CD4-positive, alpha-beta T cell (primary cell): ENCODE data around the gene OTULIN. TPM values are rescaled to one million over a fixed set of nuclear protein-coding genes. Genes with fewer than 3 reads are reported as not detected.

Source experiments
- ATAC-seq: fragments of 200-7000 bp; cut with Tn5 transposase; one replicate; pipeline ENCODE4 v1.10.0; 2022; ENCODE audit warnings: mild to moderate bottlenecking; ENCODE audit not compliant: poor library complexity
- CTCF ChIA-PET: fragments of 350-600 bp; sonication (Branson Sonifier 250); formaldehyde crosslinking; loops from one replicate; lab custom pipeline; 2021; ENCODE audit warnings: antibody characterized with exemption, inconsistent platforms; lab: Charles Lee
- POLR2A ChIA-PET: fragments of 350-600 bp; sonication (Branson Sonifier 250); formaldehyde crosslinking; loops from one replicate; lab custom pipeline; 2021; ENCODE audit warnings: antibody characterized with exemption, inconsistent platforms; lab: Charles Lee
- DNase-seq, 14 experiments: peaks; one replicate each; pipeline ENCODE4 v3.0.0-alpha.2; 2013 to 2020; ENCODE audit warnings: mixed read lengths in 2 of 14
- H3K27ac ChIP-seq, 2 donors: one replicate each; pipeline versions ENCODE4 v1.5.1 to v1.7.0; 2013; ENCODE audit warnings: low read length in 2 of 2, low read depth in 1 of 2, mild to moderate bottlenecking in 1 of 2
- H3K27me3 ChIP-seq, 2 experiments: 1 replicate in 1 of 2; 2 replicates in 1 of 2; pipeline versions ENCODE4 v1.6.1 to v1.7.0; 2013; ENCODE audit warnings: low read length in 2 of 2, control low read depth in 1 of 2, mild to moderate bottlenecking in 1 of 2, moderate library complexity in 1 of 2; ENCODE audit not compliant: insufficient read depth in 2 of 2, control insufficient read depth in 1 of 2
- H3K36me3 ChIP-seq: one replicate; pipeline ENCODE4 v1.6.1; 2013; ENCODE audit warnings: low read length, control low read depth; ENCODE audit not compliant: insufficient read depth
- H3K4me1 ChIP-seq: one replicate; pipeline ENCODE4 v1.6.1; 2013; ENCODE audit warnings: low read length, control low read depth; ENCODE audit not compliant: insufficient read depth
- H3K4me3 ChIP-seq: one replicate; pipeline ENCODE4 v1.5.1; 2013; ENCODE audit warnings: mild to moderate bottlenecking, low read length, moderate library complexity
- H3K9me3 ChIP-seq, 2 experiments: 1 replicate in 1 of 2; 2 replicates in 1 of 2; pipeline versions ENCODE4 v1.6.1 to v1.7.0; 2013; ENCODE audit warnings: low read length in 2 of 2, mild to moderate bottlenecking in 2 of 2, control low read depth in 1 of 2, moderate library complexity in 1 of 2; ENCODE audit not compliant: control insufficient read depth in 1 of 2, insufficient read depth in 1 of 2
- H3K27ac Mint-ChIP-seq: one replicate; pipeline ENCODE4 v1.8.0; 2020; ENCODE audit warnings: mixed read lengths
- H3K27me3 Mint-ChIP-seq: one replicate; pipeline ENCODE4 v1.8.0; 2021; ENCODE audit warnings: mixed read lengths
- H3K36me3 Mint-ChIP-seq: one replicate; pipeline ENCODE4 v1.8.0; 2021; ENCODE audit warnings: low read depth, mixed read lengths
- H3K4me1 Mint-ChIP-seq: one replicate; pipeline ENCODE4 v1.8.0; 2021; ENCODE audit warnings: low read depth, mixed read lengths
- H3K4me3 Mint-ChIP-seq: one replicate; pipeline ENCODE4 v1.8.0; 2020; ENCODE audit warnings: mild to moderate bottlenecking, mixed read lengths
- H3K9me3 Mint-ChIP-seq: one replicate; pipeline ENCODE4 v1.8.0; 2020; ENCODE audit warnings: mixed read lengths
- CTCF ChIP-seq: fragments of 200-600 bp; IDR thresholded peaks from one replicate; pipeline ENCODE4 v1.8.0; 2022; ENCODE audit warnings: antibody characterized with exemption, mild to moderate bottlenecking
- intact Hi-C, 2 experiments: fragments of 100-400 bp; cut with DNase I in 1 of 2; cut with micrococcal nuclease in 1 of 2; formaldehyde crosslinking; loops; one replicate each; pipeline versions ENCODE4 v1.15.1 to v1.9.0; 2023 to 2025; cut with DNase I, micrococcal nuclease
- total RNA-seq, 174 experiments: library from RNA in 2 of 174; stranded (reverse) in 2 of 174; gene quantifications; one replicate each; pipeline ENCODE4 v1.2.3 and lab custom pipeline; 2021 to 2026

OTULIN gene
- total RNA-seq, 2 experiments from 2014 or later, result 69.4 to 77.0 TPM

DNA sequence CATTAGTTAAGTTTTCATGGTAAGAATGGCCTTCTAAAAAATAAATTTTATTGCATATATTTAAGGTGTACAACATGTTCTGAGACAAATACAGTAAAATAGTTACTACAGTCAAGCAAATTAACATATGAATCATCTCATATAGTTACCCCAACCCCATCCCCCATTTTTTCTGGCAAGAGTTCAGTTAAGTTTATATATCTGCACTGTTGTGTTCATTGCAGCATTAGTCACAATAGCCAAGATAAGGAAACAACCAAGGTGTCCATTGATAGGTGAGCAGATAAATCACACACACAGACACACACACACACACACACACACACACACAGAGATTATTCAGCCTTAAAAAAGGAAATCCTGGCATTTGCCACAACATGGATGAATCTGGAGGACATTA is 37.2 kb upstream of the OTULIN start:
- no peak overlapping the region for H3K27ac ChIP-seq
- H3K4me3 ChIP-seq, result no peak overlapping the region
- H3K36me3 ChIP-seq, result no peaks in the 10 kb centered on the region
- ChIA-PET CTCF (no interaction called here), POLR2A (no interaction called here)
- Mint-ChIP-seq H3K27me3 (no peaks in the 10 kb centered on the region), H3K4me3 (no peak overlapping the region), H3K4me1 (no peaks in the 10 kb centered on the region), H3K9me3 (peaks cover 6% of the 10 kb centered on the region), H3K27ac (no peak overlapping the region), H3K36me3 (no peaks in the 10 kb centered on the region)
- no peak for TF ChIP-seq CTCF
- ATAC-seq (no peak), DNase-seq (no peak)
- no peaks in the 10 kb centered on the region for H3K9me3 ChIP-seq
- no peaks in the 10 kb centered on the region for H3K4me1 ChIP-seq
- H3K27me3 ChIP-seq, result no peaks in the 10 kb centered on the region
- intact Hi-C loops, result no loop called here

DNA sequence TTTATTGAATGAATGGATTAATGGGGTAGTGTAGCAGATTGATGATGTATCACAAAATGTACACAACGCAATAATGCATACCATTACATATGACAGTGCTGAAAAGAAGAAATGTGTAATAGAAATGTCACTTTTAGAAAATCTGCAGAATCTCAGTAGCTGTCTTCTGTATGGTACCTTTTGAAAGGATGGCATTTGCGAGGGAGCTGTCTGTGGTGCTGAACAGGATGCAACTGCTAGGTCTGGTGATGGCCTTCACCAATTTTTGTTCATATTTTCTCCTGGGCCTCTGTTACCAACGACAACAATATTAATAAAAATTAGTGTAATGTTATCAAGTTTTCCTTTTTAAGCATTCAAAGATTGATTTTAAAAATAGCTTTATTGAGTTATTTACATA is 36.2 kb upstream of the OTULIN start:
- Histone ChIP-seq H3K36me3 (no peaks in the 10 kb centered on the region), H3K9me3 (no peaks in the 10 kb centered on the region), H3K4me1 (no peaks in the 10 kb centered on the region), H3K27ac (no peak overlapping the region), H3K27me3 (no peaks in the 10 kb centered on the region), H3K4me3 (no peak overlapping the region)
- intact Hi-C loops, result no loop called here
- Mint-ChIP-seq H3K36me3 (no peaks in the 10 kb centered on the region), H3K4me3 (no peak overlapping the region), H3K27ac (no peak overlapping the region), H3K9me3 (peaks cover 6% of the 10 kb centered on the region), H3K4me1 (no peaks in the 10 kb centered on the region), H3K27me3 (no peaks in the 10 kb centered on the region)
- ChIA-PET CTCF (interaction anchor here (1.0 kb wide), 1 partner anchor 20 kb away, joined by 4 read pairs; no protein-coding TSS in a partner anchor), POLR2A (interaction anchor here (1.3 kb wide), 1 partner anchor 46 kb away, joined by 7 read pairs; no protein-coding TSS in a partner anchor)
- peak; percentile 51 for ATAC-seq
- DNase-seq, result peak; percentile 27 to 75 (median 46)
- TF ChIP-seq CTCF, result no peak

- DNase-seq, result no peak
- intact Hi-C loops, result no loop called here
- H3K4me1 ChIP-seq, result no peaks in the 10 kb centered on the region
- no peaks in the 10 kb centered on the region for H3K36me3 ChIP-seq
- no peak overlapping the region for H3K4me3 Mint-ChIP-seq
- no peak overlapping the region for H3K27ac Mint-ChIP-seq
- no peak for ATAC-seq
- H3K27ac ChIP-seq, result no peak overlapping the region
- H3K36me3 Mint-ChIP-seq, result no peaks in the 10 kb centered on the region
- H3K9me3 ChIP-seq, result no peaks in the 10 kb centered on the region
- H3K27me3 ChIP-seq, result no peaks in the 10 kb centered on the region
- H3K4me3 ChIP-seq, result no peak overlapping the region
- H3K27me3 Mint-ChIP-seq, result no peaks in the 10 kb centered on the region
- H3K4me1 Mint-ChIP-seq, result no peaks in the 10 kb centered on the region
- ChIA-PET POLR2A (no interaction called here), CTCF (no interaction called here)
- TF ChIP-seq CTCF, result no peak
- H3K9me3 Mint-ChIP-seq, result peaks cover 6% of the 10 kb centered on the region
These were observed 33.8 kb upstream of the OTULIN start for GRCh38 chr5:14630671-14631070.
